HG03432 (cell line): ENCODE results near the gene ADAMTS17.
"Not testable (repeated sequence)": the region's sequence is repeated elsewhere in the genome, so short reads cannot be mapped to it uniquely, and the experiment has no call there.

ENCODE experiments used
- ATAC-seq: cut with Tn5 transposase; IDR thresholded peaks from one replicate; pipeline ENCODE4 v1.9.1; 2021; ENCODE audit warnings: mild to moderate bottlenecking, moderate library complexity; ENCODE audit not compliant: unreplicated experiment

Gene ADAMTS17

DNA sequence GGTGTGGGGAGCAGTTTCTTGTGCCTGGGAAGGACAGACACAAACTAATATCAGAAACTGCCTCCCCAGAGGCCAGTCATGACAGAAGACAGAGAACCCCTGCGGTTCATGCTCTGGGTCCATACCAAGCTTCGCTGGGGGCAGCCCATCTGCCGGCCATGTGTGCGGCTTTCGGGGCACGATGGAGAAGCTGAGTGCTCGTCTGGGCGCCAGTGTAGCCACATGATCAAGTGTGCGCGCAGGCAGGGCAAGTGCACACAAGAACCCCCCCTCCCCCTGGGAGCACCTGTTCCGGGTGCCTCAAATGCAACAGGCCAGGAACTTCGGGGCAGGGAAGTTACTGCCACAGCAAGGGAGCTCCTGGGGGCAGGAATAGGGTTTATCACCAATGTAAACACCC is 1.8 kb downstream of the ADAMTS17 start:
- ATAC-seq, result no peak

DNA sequence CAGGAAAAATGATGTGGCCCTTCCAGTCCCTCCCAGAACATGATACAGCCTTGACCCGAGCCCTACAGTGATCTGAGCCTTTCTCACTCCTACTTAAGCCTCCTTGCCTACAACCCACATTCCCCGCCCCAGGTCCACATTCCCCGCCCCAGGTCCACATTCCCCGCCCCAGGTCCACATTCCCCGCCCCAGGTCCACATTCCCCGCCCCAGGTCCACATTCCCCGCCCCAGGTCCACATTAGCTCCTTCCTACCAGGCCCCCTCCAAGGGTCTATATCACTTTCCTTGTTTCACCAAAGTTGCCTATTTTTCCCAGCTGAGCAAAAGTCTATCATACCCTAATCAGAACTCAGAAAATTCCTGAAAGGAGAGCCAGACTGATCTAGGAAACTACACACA is 2.3 kb downstream of the ADAMTS17 start:
- not testable (repeated sequence) for ATAC-seq

DNA sequence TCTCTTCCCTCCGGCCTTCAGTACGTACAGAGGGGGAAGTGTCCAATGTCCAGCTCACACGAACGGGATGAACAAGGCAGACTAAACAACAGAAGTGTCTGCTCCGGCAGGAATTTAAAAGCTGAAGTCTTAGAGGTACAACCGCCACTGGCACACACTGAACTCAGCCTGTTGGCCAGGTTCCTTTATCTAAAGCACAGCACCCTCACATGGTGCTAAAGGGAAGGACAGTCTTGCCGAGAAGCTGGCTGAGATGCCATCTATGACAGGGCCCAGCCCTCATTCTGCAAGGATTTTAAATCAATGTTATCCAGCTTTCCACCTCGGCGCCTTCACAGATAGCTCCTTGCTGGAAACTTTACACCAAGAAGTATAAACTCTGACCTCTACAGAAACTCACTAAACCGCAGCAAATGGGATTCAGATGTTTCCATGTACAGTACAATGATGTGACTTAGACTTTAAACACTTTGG is 2.8 kb downstream of the ADAMTS17 start:
- ATAC-seq, result no peak

DNA sequence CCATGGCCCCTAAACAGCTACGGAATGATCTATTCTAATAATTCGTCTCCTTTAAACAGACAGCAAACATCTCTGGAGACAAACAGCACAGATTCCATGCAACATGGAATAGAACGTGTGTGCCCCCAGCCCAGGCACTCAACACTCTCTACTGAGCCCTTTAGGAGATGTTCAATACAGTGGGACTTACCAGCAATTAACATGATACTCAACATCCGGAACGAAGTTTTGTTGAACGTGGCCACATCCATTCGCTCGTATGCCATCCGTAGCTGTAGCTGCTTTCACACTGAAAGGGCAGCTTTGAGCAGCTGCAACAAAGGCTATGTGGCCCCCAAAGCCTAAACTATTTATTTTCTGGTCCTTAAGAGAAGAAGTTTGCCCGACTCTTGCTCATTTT is 3.5 kb downstream of the ADAMTS17 start:
- no peak for ATAC-seq

DNA sequence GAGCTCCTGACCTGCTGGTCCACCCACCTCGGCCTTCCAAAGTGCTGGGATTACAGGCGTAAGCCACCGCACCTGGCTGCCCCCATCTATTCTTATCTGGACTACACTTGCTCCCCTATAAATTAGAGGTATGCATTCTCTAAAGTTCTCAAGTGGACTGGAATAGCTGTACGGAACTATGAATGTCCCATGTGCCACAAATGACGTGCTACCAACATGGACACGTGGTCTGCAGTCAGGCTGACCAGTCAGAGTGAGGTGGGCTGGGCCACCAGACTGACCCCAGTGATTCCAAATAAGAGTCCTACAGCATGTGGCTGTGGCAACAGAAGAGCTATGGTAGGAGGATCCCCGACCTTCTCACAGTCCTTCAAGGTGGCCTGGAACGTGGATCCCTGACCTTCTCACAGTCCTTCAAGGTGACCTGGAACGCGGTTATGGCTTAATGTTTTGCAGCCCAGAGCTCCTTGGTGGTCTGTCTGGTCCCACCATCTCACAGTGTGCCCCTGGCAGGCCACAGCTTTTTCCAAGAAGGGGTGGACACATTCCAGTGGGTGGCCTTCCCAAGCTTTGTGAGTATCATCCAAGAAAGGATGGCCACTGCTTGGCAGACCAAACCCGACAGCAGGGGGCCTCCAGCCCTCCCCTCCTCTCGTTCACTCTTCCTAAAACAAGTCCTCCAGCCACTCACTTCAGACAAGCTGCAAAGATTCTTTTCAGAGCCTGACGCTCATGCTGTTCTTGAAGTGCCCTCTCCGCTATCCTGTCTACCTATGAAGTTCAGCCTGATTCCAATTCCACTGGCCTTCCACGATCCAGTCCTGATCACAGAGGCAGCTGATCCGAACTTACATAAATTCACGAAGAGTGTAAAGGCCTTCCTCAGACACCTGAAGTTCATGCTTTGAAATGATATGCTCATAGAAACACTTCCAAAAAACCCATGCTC is 4.4 kb downstream of the ADAMTS17 start:
- no peak for ATAC-seq

DNA sequence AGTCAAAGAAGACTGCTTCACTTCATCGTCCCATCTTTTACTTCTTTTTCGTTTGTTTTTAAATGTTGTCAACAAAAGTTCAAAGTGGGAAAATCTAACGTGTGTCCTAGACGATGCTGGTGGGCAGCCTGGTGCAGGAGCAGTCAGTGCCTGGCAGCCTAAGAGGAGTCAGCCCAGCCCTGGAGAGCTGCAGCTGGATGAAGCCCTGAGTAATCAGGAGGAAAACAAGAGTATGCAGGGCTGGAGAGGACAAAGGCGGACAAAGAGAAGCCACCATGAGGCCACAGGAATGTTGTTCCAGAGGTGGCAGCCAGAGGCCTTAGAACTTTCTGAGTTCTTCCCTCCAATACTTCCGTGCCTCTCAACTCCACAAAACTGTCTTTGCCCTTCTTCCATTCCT is 5.7 kb downstream of the ADAMTS17 start:
- ATAC-seq, result no peak

DNA sequence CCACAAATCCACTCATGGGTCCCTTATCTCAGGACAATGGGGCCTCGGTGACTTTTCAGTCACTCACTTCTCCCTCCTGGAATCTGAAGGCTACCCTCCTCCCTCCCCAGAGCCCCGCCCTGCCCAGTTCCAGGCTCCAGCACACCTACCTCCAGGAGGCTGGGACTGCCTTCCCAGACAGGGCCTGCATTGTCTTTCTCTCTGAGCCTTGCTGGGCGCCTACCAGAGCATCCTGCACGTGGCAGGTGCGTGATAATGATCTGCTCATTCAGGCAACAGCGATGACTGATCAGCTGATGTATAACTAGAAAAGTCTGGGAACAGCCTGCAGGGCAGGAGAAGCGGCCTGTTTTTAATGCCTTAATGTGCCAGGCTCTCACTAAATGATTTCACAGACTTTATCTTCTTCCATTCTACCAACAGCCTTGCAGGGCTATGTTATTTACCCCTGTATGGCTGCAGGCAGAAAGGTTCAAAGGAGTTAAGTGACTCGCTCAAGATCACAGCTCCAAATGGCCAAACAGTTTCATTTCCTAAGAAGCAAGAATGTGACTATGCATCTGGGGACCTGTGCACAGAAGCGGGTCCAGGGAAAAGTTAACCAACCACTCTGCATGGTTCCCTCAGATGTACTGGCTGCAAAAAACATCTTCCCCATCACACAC is 6.3 kb downstream of the ADAMTS17 start:
- ATAC-seq, result no peak

DNA sequence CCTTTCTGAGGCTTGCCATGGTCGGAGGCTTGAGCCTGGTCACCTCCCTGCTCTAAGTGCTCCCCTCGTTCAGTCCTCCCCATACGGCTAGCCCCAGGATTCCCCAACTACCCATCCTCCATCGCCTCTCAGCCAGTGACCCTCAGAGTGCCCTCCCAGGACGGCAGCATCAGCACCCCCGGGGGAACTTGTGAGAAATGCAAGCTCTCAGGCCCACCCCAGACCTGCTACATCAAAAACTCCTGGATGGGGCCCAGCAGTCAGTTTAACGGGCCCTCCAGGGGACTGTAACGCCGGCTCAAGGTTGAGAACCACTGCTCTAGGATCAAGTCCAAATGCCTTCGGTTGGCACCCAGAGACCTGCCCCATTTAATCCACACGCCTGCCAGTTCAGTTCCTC is 6.9 kb downstream of the ADAMTS17 start:
- ATAC-seq, result no peak

DNA sequence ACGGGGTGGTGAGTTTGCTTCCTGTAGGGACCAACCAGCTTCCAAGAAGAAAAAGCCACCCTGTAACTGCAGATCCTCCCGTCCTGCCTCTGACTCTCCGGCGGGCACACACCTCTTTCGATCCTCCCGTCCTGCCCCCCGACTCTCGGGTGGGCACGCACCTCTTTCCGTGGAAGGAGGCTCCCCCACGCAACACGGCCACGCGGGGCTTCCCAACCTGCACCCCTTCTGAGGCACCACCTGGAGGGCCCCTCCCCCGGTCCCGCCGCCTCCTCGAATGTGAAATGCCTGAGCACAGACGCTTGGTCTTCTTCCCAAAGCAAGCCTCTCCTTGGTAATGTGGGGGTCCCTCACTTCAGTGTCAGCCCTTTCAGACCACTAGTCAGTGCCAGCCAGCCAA is 7.3 kb downstream of the ADAMTS17 start:
- ATAC-seq, result no peak

DNA sequence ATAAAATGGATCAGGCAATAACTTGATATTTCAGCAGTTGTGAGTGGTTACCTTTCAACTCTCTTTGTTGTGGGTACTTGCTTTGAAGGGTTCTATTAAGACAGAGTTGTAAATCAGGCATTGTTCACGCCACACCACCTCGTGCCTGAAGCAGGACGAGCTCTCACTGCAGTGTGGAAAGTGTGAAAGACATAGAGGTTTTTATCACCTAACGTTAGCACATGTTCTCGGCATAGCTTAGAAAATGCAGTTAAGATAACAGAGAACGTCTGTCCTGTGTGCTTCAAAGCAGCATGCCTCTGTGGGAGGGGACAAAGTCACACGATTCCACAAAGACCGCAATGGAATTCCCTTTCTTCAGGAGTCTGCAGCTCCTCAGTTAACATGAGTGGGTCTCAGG is 7.8 kb downstream of the ADAMTS17 start:
- ATAC-seq, result no peak

DNA sequence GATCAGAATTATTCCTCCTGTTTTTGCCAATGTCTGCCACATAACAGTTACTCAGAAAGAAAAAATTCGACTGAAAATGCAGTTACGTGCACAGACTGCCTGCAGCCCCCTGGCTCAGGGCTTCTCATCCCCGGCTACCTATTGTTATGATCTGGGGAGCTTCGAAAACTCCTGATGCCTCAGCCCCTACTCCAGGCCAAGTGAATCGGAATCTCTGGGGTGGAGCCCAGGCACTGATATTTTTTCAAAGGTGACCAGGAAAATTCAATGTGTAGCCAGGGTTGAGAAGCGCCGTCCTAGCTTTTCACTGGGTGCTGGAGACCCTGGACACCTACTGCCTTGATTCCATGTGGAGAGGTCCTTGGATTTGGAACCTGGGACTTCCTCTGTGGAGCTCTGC is 8.5 kb downstream of the ADAMTS17 start:
- no peak for ATAC-seq

DNA sequence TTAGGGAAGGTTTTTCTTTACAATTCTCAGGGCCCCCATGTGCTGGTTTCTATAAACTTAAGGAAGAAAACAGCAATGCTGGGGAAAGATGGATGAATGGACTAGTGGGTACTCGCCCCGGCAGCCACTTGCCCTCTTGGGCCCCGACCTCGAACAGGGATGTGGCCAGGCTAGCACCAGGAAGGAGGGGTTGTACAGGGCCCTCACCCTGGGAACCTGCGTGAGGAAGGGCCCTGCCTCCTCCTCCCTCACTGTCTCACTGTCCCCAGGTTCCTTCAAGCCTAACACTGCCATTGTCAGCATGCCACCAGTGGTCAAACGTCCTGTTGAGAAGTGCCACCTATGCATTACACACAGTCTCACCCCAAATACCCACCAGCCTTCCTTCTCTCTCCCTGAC is 9.1 kb downstream of the ADAMTS17 start:
- ATAC-seq, result no peak

DNA sequence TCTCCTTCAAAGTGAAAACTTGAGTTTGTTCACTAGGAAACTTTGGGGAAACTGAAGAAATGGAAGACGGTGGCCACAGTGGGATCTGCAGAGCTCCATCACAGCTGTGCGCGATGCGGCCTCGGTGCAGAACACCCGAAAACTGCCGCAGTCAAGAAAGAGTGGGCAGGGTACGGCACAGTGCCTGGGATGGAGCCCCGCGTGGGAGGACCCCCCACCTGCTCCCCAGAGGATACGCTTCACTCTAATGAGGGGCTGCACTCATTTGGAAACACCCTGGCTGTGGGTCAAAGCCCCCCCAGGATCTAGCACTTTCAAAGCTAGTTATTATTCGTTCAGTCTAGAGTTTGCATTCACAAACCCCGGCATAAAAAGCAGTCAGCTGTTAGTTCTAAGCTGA is 9.5 kb downstream of the ADAMTS17 start:
- no peak for ATAC-seq

DNA sequence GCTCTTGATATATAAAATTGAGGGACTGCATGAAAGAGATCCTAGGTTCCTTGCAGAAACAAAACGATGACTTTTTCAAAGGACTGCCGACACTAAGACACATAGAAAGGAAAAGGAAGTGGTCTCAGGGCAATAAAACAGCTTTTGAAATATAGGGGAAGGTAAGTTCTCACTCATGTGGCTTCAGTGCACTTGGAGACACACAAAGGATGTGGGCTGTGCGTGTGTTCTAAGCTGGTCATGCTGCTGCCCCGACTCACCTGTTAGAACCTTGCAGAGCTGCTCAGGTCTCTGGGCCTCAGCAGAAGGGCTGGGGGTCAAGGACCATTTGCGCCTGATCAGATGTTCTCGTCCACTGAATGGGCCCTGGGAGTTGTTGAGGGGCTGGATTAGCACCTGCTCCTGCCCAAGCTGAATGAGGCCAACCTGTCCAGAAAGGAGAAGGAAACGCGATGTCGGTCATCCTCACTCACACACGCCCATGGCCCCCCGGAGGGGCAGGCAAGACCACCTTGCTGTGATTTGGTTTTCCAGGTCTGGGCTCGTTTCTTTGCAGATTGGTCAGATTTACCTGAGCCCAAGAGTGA is 11.1 kb downstream of the ADAMTS17 start:
- ATAC-seq, result no peak

DNA sequence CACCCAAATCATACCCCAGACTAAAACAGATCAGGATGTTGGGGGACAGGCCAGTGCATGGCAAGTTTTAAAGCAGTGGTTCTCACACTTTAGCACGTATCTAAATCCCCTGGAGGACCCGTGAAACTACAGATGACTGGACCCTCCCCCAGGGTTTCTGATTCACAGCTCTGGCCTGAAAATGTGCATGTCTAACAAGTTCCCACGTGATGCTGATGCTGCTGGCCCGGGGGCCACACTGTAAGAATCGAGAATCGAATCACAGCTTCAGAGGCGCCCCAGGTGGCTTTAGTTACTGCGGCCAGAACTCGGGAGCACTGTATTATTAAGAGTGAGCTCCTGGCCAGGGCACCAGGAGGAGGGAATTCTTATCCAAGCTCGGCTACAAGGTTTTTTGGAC is 11.6 kb downstream of the ADAMTS17 start:
- ATAC-seq, result no peak

DNA sequence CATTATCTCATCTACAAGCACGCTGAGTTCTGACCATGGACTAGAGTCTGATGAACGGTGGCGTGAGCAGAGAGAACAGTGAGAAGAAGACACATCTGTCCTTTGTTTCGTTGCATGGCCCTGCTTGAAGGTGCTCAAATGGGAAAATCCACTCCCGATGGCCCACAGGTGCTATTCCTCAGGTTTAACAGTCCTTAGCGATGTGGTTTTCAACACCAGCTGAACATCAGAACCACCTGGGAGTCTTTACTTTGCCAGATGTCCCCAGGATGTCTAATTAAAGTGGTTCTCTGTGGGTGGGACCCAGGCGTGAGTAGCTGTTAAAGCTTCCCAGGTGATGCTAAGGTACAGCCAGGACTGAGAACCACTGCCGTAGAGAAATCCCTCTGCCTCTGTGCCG is 13.0 kb downstream of the ADAMTS17 start:
- no peak for ATAC-seq

DNA sequence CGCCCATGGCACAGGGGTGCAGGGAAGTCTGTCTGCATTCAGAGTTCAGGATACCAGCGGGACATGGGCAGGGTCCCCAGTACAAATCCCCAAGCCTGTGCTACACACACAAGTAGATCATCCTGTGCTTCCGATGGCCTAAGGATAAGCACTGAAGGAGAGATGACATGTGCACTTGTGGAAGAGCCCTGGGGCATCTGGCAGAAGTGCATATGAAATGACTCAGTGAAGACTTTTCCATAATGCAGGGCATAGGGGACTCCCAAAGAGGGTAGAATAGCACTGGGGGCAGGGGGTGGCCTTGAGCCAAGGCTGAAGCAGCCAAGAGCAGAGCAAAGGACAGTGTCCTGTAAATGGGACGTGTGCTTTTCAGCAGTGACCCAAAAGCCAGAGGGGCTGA is 22.9 kb downstream of the ADAMTS17 start:
- no peak for ATAC-seq

DNA sequence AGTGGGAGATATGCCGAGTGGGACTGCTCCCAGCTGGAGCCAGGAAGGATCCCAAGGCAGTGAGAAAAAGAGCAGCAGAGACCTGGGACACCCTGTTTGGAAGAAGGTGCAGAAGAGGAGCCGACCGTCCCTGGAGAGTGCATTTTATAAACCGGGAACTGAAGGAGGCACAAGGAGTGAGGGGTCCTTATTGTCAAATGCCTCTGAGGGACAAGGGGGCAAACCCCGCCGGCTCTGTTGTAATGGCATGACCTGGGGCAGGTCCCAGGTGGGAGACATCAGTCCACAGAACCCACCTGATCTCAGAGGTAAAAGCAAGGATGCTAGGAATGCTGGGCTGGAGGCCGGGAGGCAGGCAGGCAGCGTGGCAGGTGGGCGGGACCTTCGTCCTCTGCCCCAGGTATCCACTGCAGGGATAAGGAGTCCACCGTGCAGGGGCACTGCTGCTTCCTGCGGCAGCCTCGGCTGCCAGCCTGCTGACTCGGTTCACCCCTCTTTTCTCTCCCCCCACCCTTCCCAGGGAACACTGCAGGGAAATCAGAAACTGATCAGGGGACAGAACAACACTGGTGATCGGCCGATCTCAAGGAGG is 26.9 kb downstream of the ADAMTS17 start:
- ATAC-seq, result no peak

DNA sequence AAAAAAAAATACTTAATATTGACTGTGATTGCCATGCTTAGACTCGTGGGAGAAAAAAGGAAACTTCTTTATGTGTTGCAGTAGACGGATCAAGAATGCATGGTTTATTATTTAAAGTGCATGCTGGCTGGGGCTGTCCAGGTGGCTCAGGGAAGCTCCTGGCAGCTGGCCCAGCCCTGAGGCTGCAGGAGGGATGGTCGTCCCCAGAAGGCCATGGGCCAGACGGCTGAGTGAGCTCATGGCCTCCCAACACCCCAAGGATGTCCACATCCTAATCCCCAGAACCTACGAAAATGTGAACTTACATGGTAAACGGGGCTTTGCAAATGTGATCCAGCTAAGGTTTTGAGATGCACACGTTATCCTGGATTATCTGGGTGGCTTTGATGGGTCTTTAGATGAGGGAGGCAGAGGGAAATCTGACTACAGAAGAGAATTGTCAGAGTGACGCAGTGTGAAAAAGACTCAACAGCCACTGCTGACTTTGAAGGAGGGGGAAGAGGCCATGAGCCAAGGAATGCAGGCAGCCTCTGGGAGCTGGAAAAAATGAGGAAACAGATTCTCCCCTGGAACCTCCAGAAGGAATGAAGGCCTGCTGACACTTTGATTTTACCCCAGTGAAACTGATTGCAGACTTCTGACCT is 29.8 kb downstream of the ADAMTS17 start:
- ATAC-seq, result no peak

DNA sequence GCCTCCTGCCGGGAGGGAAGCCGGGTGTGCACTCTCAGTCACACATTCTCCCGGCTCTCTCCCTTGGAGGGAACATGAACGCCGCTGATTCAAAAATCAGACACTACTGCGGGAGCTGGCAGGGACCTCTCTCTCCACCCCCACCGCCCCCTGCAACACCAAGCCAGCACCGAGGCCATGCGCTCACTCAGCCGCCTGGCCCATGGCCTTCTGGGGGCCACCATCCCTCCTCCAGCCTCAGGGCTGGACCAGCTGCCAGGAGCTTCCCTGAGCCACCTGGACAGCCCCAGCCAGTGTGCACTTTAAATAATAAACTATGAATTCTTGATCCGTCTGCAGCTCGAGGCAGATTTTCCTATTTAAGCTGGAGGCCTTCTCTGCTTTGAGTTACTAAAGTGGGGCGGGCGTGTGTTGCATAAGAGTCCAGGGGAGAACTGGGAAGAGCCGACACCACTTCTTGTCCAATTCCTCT is 30.6 kb downstream of the ADAMTS17 start:
- no peak for ATAC-seq
